Vagina (tissue), 2 donors: ENCODE results near the gene STK24.

Experiments
- POLR2A ChIP-seq, 2 donors: fragments of 450-650 bp; IDR thresholded peaks; one replicate each; pipeline ENCODE4 v1.6.1; 2017; ENCODE audit warnings: antibody characterized with exemption in 2 of 2, mild to moderate bottlenecking in 2 of 2, moderate library complexity in 2 of 2
- POLR2AphosphoS5 ChIP-seq, 2 donors: sonication (generic); formaldehyde crosslinking; IDR thresholded peaks; one replicate each; pipeline ENCODE4 v1.9.0; 2017; ENCODE audit warnings: antibody characterized with exemption in 2 of 2, mild to moderate bottlenecking in 2 of 2, low read depth in 1 of 2; ENCODE audit not compliant: insufficient read depth in 1 of 2
- TF ChIP-seq, protein P1 (sequence below), 3 experiments: fragments of 450-650 bp in 2 of 3; fragments of 200-600 bp in 1 of 3; sonication (generic) in 1 of 3; IDR thresholded peaks; one replicate each; pipeline ENCODE4 v1.5.1; 2017 to 2019; ENCODE audit warnings: antibody characterized with exemption in 3 of 3, mild to moderate bottlenecking in 2 of 3, moderate library complexity in 2 of 3

DNA sequence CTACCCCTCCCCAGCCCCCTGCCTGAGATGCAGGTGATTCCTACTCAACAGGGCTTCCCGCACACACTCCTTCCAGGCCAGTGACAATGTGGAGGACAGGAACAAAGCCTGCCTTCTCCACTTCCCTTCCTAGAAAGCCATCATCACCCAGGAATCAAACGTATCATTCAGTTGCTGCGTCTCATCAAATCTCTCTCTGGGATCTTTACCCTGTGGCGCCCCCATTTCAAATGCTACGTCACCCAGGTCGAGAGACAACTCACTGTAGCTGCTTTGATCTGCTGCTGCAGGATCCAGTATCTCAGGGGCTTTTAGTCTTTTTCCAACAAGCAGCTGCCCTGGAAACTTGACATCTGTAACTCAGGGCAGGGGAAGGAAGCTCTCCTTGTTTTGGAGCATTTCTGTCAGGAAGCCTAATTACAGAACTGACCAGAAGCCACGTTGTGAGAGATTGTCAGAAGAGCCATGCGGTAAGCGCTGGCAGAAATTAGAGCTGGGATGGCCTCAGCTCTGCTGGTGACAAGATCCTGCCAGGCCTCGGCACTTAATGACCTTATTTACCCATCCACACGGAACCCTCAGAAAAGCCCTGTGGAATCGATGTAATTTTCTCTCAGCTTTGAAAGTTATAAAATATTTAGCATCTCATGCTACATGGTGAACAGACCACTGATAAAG lies 140.5 kb downstream of the STK24 start:
- TF ChIP-seq, protein P1, sequence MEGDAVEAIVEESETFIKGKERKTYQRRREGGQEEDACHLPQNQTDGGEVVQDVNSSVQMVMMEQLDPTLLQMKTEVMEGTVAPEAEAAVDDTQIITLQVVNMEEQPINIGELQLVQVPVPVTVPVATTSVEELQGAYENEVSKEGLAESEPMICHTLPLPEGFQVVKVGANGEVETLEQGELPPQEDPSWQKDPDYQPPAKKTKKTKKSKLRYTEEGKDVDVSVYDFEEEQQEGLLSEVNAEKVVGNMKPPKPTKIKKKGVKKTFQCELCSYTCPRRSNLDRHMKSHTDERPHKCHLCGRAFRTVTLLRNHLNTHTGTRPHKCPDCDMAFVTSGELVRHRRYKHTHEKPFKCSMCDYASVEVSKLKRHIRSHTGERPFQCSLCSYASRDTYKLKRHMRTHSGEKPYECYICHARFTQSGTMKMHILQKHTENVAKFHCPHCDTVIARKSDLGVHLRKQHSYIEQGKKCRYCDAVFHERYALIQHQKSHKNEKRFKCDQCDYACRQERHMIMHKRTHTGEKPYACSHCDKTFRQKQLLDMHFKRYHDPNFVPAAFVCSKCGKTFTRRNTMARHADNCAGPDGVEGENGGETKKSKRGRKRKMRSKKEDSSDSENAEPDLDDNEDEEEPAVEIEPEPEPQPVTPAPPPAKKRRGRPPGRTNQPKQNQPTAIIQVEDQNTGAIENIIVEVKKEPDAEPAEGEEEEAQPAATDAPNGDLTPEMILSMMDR (IDR thresholded peaks at IDR 0.05) = no peak
- TF ChIP-seq POLR2A (IDR thresholded peaks at IDR 0.05) (no peak), POLR2AphosphoS5 (IDR thresholded peaks at IDR 0.05; ENCODE audit: insufficient read depth in 1 of 2, low read depth in 1 of 2) (no peak)
